IMR-90 (cell line): ENCODE results near the gene EXOC6B. TPM values are rescaled to one million over a fixed set of nuclear protein-coding genes. Genes with fewer than 3 reads are reported as not detected.

Source experiments
- ATAC-seq: fragments of 200-7000 bp; cut with Tn5 transposase; 2 replicates; pipeline ENCODE4 v1.9.1; 2020; ENCODE audit warnings: low read depth, mild to moderate bottlenecking, moderate library complexity
- BruUV-seq: library from RNA; stranded (reverse); fragments of 400-500 nt; replicated peaks from 2 replicates; lab custom pipeline; 2021; lab: Mats Ljungman, UMichigan
- CTCF ChIA-PET: fragments of 300-600 bp; formaldehyde crosslinking; extraction: SDS; loops from one replicate; lab custom pipeline; 2021; ENCODE audit warnings: antibody characterized with exemption; lab: Yijun Ruan, JAX
- POLR2A ChIA-PET: fragments of 300-600 bp; sonication (Branson Sonifier 250); formaldehyde crosslinking; loops from one replicate; lab custom pipeline; 2022; ENCODE audit warnings: antibody characterized with exemption; ENCODE audit not compliant: unreplicated experiment; lab: Charles Lee
- DNase-seq: peaks from one replicate; pipeline ENCODE4 v3.0.0; 2013
- H2AFZ ChIP-seq: replicated peaks from 2 replicates; pipeline ENCODE3; 2013; ENCODE audit warnings: low read length, mild to moderate bottlenecking; ENCODE audit not compliant: poor library complexity
- H2AK5ac ChIP-seq: 2 replicates; pipeline ENCODE4 v1.6.1; 2013; ENCODE audit warnings: low read depth, low read length, inconsistent platforms
- H2AK9ac ChIP-seq: replicated peaks from 2 replicates; pipeline ENCODE3; 2013; ENCODE audit warnings: mild to moderate bottlenecking, low read depth, low read length, moderate library complexity; ENCODE audit not compliant: poor library complexity
- H2BK120ac ChIP-seq: 2 replicates; pipeline ENCODE4 v1.6.1; 2013; ENCODE audit warnings: low read depth, low read length, inconsistent platforms
- H2BK15ac ChIP-seq: 3 replicates; pipeline ENCODE4 v1.6.1; 2013; ENCODE audit warnings: low read depth, low read length, inconsistent platforms
- H2BK20ac ChIP-seq: 2 replicates; pipeline ENCODE4 v1.6.1; 2013; ENCODE audit warnings: low read depth, mild to moderate bottlenecking, inconsistent platforms, low read length, moderate library complexity
- H2BK5ac ChIP-seq: 2 replicates; pipeline ENCODE4 v1.6.1; 2013; ENCODE audit warnings: mild to moderate bottlenecking, low read depth, low read length, inconsistent platforms; ENCODE audit not compliant: poor library complexity, severe bottlenecking
- H3K14ac ChIP-seq: replicated peaks from 2 replicates; pipeline ENCODE4 v1.6.1; 2013; ENCODE audit warnings: low read depth, low read length, inconsistent platforms
- H3K18ac ChIP-seq: 2 replicates; pipeline ENCODE4 v1.6.1; 2013; ENCODE audit warnings: low read depth, low read length, control low read depth
- H3K23ac ChIP-seq: 2 replicates; pipeline ENCODE4 v1.6.1; 2013; ENCODE audit warnings: low read depth, low read length, inconsistent platforms
- H3K27ac ChIP-seq: 2 replicates; pipeline ENCODE4 v1.5.1; 2013; ENCODE audit warnings: mild to moderate bottlenecking, control low read depth, low read length; ENCODE audit not compliant: insufficient read depth
- H3K27me3 ChIP-seq: 2 replicates; pipeline ENCODE4 v1.6.1; 2013; ENCODE audit warnings: low read length; ENCODE audit not compliant: control insufficient read depth, insufficient read depth
- H3K36me3 ChIP-seq: 2 replicates; pipeline ENCODE4 v1.6.1; 2013; ENCODE audit warnings: low read length, mixed read lengths; ENCODE audit not compliant: control insufficient read depth, insufficient read depth
- H3K4ac ChIP-seq: 2 replicates; pipeline ENCODE4 v1.6.1; 2013; ENCODE audit warnings: low read depth, low read length, inconsistent platforms
- H3K4me1 ChIP-seq: 2 replicates; pipeline ENCODE4 v1.6.1; 2013; ENCODE audit warnings: low read length, mixed read lengths; ENCODE audit not compliant: control insufficient read depth, insufficient read depth
- H3K4me2 ChIP-seq: 2 replicates; pipeline ENCODE4 v1.6.1; 2013; ENCODE audit warnings: low read depth, mild to moderate bottlenecking, control low read depth, low read length, moderate library complexity
- H3K4me3 ChIP-seq: 2 replicates; pipeline ENCODE4 v1.5.1; 2013; ENCODE audit warnings: low read depth, mild to moderate bottlenecking, control low read depth, low read length, moderate library complexity; ENCODE audit not compliant: insufficient read depth
- H3K56ac ChIP-seq: 2 replicates; pipeline ENCODE4 v1.6.1; 2013; ENCODE audit warnings: low read length, inconsistent platforms; ENCODE audit not compliant: insufficient read depth; ENCODE audit errors: extremely low read depth
- H3K79me1 ChIP-seq, 2 experiments: 2 replicates each; pipeline ENCODE4 v1.6.1; 2013; ENCODE audit warnings: low read length in 2 of 2, inconsistent platforms in 1 of 2, low read depth in 1 of 2
- H3K9ac ChIP-seq: 2 replicates; pipeline ENCODE4 v1.6.1; 2013; ENCODE audit warnings: low read depth, low read length, control low read depth
- H3K9me1 ChIP-seq: 2 replicates; pipeline ENCODE4 v1.6.1; 2013; ENCODE audit warnings: low read length, inconsistent platforms; ENCODE audit not compliant: insufficient read depth
- H3K9me3 ChIP-seq: 2 replicates; pipeline ENCODE4 v1.6.1; 2013; ENCODE audit warnings: low read length; ENCODE audit not compliant: control insufficient read depth, insufficient read depth
- H4K20me1 ChIP-seq: 2 replicates; pipeline ENCODE4 v1.6.1; 2013; ENCODE audit warnings: low read length, inconsistent platforms; ENCODE audit not compliant: insufficient read depth
- H4K5ac ChIP-seq: 2 replicates; pipeline ENCODE4 v1.6.1; 2013; ENCODE audit warnings: mild to moderate bottlenecking, low read depth, low read length, control low read depth
- H4K8ac ChIP-seq, 2 experiments: 2 replicates each; pipeline ENCODE4 v1.6.1; 2013; ENCODE audit warnings: low read depth in 2 of 2, low read length in 2 of 2, control low read depth in 1 of 2, inconsistent platforms in 1 of 2
- H4K91ac ChIP-seq: 2 replicates; pipeline ENCODE4 v1.6.1; 2013; ENCODE audit warnings: low read depth, low read length, inconsistent platforms; ENCODE audit not compliant: insufficient read depth
- CEBPB ChIP-seq: IDR thresholded peaks from 2 replicates; pipeline ENCODE4 v1.6.1; 2012; ENCODE audit warnings: low read depth, low read length, improper control_type of control experiment
- CHD1 ChIP-seq: IDR thresholded peaks from 2 replicates; pipeline ENCODE4 v1.6.1; 2012; ENCODE audit warnings: low read depth, low read length, improper control_type of control experiment
- MXI1 ChIP-seq: IDR thresholded peaks from 2 replicates; pipeline ENCODE4 v1.6.1; 2012; ENCODE audit warnings: low read depth, mild to moderate bottlenecking, low read length, moderate library complexity, borderline replicate concordance
- RAD21 ChIP-seq: IDR thresholded peaks from 2 replicates; pipeline ENCODE4 v1.6.1; 2012; ENCODE audit warnings: low read length, improper control_type of control experiment
- RCOR1 ChIP-seq: IDR thresholded peaks from 2 replicates; pipeline ENCODE4 v1.6.1; 2012; ENCODE audit warnings: mild to moderate bottlenecking, low read length, improper control_type of control experiment; ENCODE audit not compliant: insufficient replicate concordance
- RFX5 ChIP-seq: IDR thresholded peaks from 2 replicates; pipeline ENCODE4 v1.8.0; 2012; ENCODE audit warnings: low read depth, mild to moderate bottlenecking, low read length, moderate library complexity
- SMC3 ChIP-seq: fragments of 150-350 bp; IDR thresholded peaks from 2 replicates; pipeline ENCODE4 v1.6.1; 2016; ENCODE audit warnings: low read depth, mild to moderate bottlenecking, antibody characterized with exemption, low read length, moderate library complexity
- WGBS, 2 experiments: methylation state at CpG; one replicate each; pipeline versions ENCODE4 v1.1.5 to v1.1.7; 2013; ENCODE audit warnings: missing lambda C conversion rate in 2 of 2; ENCODE audit not compliant: insufficient read length in 1 of 2; ENCODE audit errors: extremely low coverage in 2 of 2; 5-methylcytosine and 5-hydroxymethylcytosine counted together
- dilution Hi-C: fragments of 300-500 bp; cut with HindIII; formaldehyde crosslinking; loops from one replicate; pipeline ENCODE4 v1.14.3; 2018; ENCODE audit warnings: low sequenced_read_pairs; ENCODE audit not compliant: unreplicated experiment
- in situ Hi-C: fragments of 300-500 bp; cut with MboI; formaldehyde crosslinking; loops from 3 replicates; pipeline ENCODE4 v1.14.3; 2019; ENCODE audit warnings: low sequenced_read_pairs, inconsistent platforms, mixed read lengths
- intact Hi-C: fragments of 100-400 bp; cut with micrococcal nuclease; formaldehyde crosslinking; loops from 2 replicates; pipeline ENCODE4 v1.10.0; 2022
- polyA plus RNA-seq, 3 experiments: library from polyadenylated mRNA; depleted of rRNA; stranded (reverse); fragments of >200 nt; gene quantifications; 2 replicates each; pipeline ENCODE4 v1.2.3, GENCODE V29; 2012; ENCODE audit warnings: low replicate concordance in 1 of 3
- total RNA-seq: library from RNA; depleted of rRNA; stranded (reverse); fragments of >200 nt; gene quantifications from 2 replicates; pipeline ENCODE4 v1.2.3, GENCODE V29; 2012
- TF ChIP-seq, protein P1 (sequence below): fragments of 150-350 bp; IDR thresholded peaks from 2 replicates; pipeline ENCODE4 v1.6.1; 2016; ENCODE audit warnings: low read depth, mild to moderate bottlenecking, low read length, moderate library complexity, borderline replicate concordance
- TF ChIP-seq, protein P2 (sequence below): conservative IDR thresholded peaks from 2 replicates; pipeline ENCODE4 v1.5.1; 2012; ENCODE audit warnings: mild to moderate bottlenecking, low read depth, low read length, improper control_type of control experiment

Gene EXOC6B
- total and polyA plus RNA-seq, 2 of the 4 experiments (the other 2 are of a cell fraction), result 10.2 to 29.4 TPM

DNA sequence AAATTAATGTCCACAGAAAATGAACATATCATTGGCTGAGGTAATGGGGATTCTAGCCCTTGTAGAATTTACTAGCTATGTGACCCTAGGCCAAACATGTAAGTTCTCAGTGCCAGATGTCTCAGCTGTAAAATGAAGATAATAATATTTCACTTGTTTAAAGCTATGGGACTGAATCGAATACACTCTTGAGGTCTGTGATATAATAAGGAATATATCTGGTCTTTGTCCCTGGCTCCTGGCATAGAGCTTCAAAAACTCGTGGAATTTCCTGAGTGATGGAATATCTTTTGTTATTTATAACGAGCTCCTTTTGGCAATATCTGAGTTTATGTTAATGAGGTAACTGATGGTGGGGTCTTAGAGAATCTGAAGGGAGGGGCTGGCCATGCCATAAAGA is 476.8 kb downstream of the EXOC6B start:
- Histone ChIP-seq H3K27ac (no peak overlapping the region), H3K9me1 (no peaks in the 10 kb centered on the region), H3K4me1 (no peaks in the 10 kb centered on the region), H4K5ac (no peak overlapping the region), H3K23ac (no peak overlapping the region), H4K20me1 (no peaks in the 10 kb centered on the region), H4K91ac (no peak overlapping the region), H3K4ac (no peak overlapping the region), H2AK5ac (no peak overlapping the region), H2AK9ac (no peak overlapping the region), H3K18ac (no peak overlapping the region), H4K8ac (no peak overlapping the region), H2BK20ac (no peak overlapping the region), H2BK15ac (no peak overlapping the region), H3K4me2 (no peak overlapping the region), H2BK120ac (no peak overlapping the region), H3K4me3 (no peak overlapping the region), H3K56ac (no peak overlapping the region), H2BK5ac (no peak overlapping the region), H2AFZ (no peak overlapping the region), H3K14ac (no peak overlapping the region), H3K79me1 (no peaks in the 10 kb centered on the region), H3K36me3 (no peaks in the 10 kb centered on the region), H3K9ac (no peak overlapping the region), H3K27me3 (no peaks in the 10 kb centered on the region), H3K9me3 (no peaks in the 10 kb centered on the region)
- in situ Hi-C loops (no loop called here), intact Hi-C loops (no loop called here), dilution Hi-C loops (no loop called here)
- CTCF ChIA-PET, result interaction anchor here (0.9 kb wide), 2 partner anchors 14 to 24 kb away, joined by 3 read pairs; no protein-coding TSS in a partner anchor
- TF ChIP-seq CEBPB (no peak), RCOR1 (no peak), RAD21 (no peak), RFX5 (no peak), MXI1 (no peak), CHD1 (no peak), SMC3 (no peak)
- TF ChIP-seq, protein P1, sequence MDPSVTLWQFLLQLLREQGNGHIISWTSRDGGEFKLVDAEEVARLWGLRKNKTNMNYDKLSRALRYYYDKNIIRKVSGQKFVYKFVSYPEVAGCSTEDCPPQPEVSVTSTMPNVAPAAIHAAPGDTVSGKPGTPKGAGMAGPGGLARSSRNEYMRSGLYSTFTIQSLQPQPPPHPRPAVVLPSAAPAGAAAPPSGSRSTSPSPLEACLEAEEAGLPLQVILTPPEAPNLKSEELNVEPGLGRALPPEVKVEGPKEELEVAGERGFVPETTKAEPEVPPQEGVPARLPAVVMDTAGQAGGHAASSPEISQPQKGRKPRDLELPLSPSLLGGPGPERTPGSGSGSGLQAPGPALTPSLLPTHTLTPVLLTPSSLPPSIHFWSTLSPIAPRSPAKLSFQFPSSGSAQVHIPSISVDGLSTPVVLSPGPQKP, result no peak
- TF ChIP-seq, protein P2, sequence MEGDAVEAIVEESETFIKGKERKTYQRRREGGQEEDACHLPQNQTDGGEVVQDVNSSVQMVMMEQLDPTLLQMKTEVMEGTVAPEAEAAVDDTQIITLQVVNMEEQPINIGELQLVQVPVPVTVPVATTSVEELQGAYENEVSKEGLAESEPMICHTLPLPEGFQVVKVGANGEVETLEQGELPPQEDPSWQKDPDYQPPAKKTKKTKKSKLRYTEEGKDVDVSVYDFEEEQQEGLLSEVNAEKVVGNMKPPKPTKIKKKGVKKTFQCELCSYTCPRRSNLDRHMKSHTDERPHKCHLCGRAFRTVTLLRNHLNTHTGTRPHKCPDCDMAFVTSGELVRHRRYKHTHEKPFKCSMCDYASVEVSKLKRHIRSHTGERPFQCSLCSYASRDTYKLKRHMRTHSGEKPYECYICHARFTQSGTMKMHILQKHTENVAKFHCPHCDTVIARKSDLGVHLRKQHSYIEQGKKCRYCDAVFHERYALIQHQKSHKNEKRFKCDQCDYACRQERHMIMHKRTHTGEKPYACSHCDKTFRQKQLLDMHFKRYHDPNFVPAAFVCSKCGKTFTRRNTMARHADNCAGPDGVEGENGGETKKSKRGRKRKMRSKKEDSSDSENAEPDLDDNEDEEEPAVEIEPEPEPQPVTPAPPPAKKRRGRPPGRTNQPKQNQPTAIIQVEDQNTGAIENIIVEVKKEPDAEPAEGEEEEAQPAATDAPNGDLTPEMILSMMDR, result no peak
- WGBS, 2 experiments, result 87% methylated on average over 3 of the region's 3 CpGs; no CpG with 5 or more reads in 1 of the 2 experiments
- DNase-seq, result no peak
- no peak for ATAC-seq
- POLR2A ChIA-PET, result no interaction called here
- BruUV-seq, result no TSS peak
